HUES48 (cell line): ENCODE results near the gene FAM13A.

Experiments
- H3K27ac ChIP-seq: one replicate; pipeline ENCODE4 v1.7.0; 2013; ENCODE audit warnings: low read depth, low read length, inconsistent platforms
- H3K27me3 ChIP-seq: 2 replicates; pipeline ENCODE4 v1.6.1; 2013; ENCODE audit warnings: mild to moderate bottlenecking, low read length; ENCODE audit not compliant: control insufficient read depth, insufficient read depth
- H3K36me3 ChIP-seq: 2 replicates; pipeline ENCODE4 v1.6.1; 2013; ENCODE audit warnings: low read length; ENCODE audit not compliant: control insufficient read depth, insufficient read depth
- H3K4me1 ChIP-seq: 2 replicates; pipeline ENCODE4 v1.6.1; 2013; ENCODE audit warnings: mild to moderate bottlenecking, low read length; ENCODE audit not compliant: control insufficient read depth, insufficient read depth
- H3K4me3 ChIP-seq: 2 replicates; pipeline ENCODE4 v1.5.1; 2013; ENCODE audit warnings: mild to moderate bottlenecking, low read depth, low read length
- H3K9ac ChIP-seq: 2 replicates; pipeline ENCODE4 v1.6.1; 2013; ENCODE audit warnings: mild to moderate bottlenecking, low read depth, low read length, moderate library complexity
- H3K9me3 ChIP-seq: 2 replicates; pipeline ENCODE4 v1.6.1; 2013; ENCODE audit warnings: low read length; ENCODE audit not compliant: control insufficient read depth, insufficient read depth

Gene FAM13A

GRCh38 chr4:88823058-88823919 lies 233.7 kb downstream of the FAM13A start:
- Histone ChIP-seq H3K4me3 (peak overlapping the region; percentile 55), H3K4me1 (peaks cover 30% of the 10 kb centered on the region), H3K36me3 (no peaks in the 10 kb centered on the region), H3K9me3 (no peaks in the 10 kb centered on the region), H3K27ac (peak overlapping the region; percentile 95), H3K9ac (peak overlapping the region; percentile 38), H3K27me3 (no peaks in the 10 kb centered on the region)

GRCh38 chr4:88822034-88822789 lies 234.8 kb downstream of the FAM13A start:
- Histone ChIP-seq H3K9me3 (no peaks in the 10 kb centered on the region), H3K36me3 (no peaks in the 10 kb centered on the region), H3K27ac (peak overlapping the region; percentile 95), H3K4me1 (peaks cover 30% of the 10 kb centered on the region), H3K27me3 (no peaks in the 10 kb centered on the region), H3K9ac (no peak overlapping the region), H3K4me3 (peak overlapping the region; percentile 55)

- H3K27ac ChIP-seq: no peak overlapping the region
Observed at GRCh38 chr4:88821522-88821921, 235.5 kb downstream of the FAM13A start.

GRCh38 chr4:88820698-88821415 lies 236.1 kb downstream of the FAM13A start:
- Histone ChIP-seq H3K9me3 (no peaks in the 10 kb centered on the region), H3K4me3 (no peak overlapping the region), H3K27ac (no peak overlapping the region), H3K4me1 (peaks cover 30% of the 10 kb centered on the region), H3K36me3 (no peaks in the 10 kb centered on the region), H3K9ac (no peak overlapping the region), H3K27me3 (no peaks in the 10 kb centered on the region)

More at GRCh38 chr4:88821522-88821921, 235.5 kb downstream of the FAM13A start:
- H3K4me1 ChIP-seq: peaks cover 30% of the 10 kb centered on the region
- H3K4me3 ChIP-seq: no peak overlapping the region
- no peaks in the 10 kb centered on the region for H3K9me3 ChIP-seq
- H3K27me3 ChIP-seq: no peaks in the 10 kb centered on the region
- H3K36me3 ChIP-seq: no peaks in the 10 kb centered on the region
- no peak overlapping the region for H3K9ac ChIP-seq

GRCh38 chr4:88819818-88820697 lies 236.9 kb downstream of the FAM13A start:
- no peak overlapping the region for H3K9ac ChIP-seq

GRCh38 chr4:88818631-88819470 lies 238.1 kb downstream of the FAM13A start:
- no peak overlapping the region for H3K9ac ChIP-seq
- H3K36me3 ChIP-seq: no peaks in the 10 kb centered on the region
- peaks cover 30% of the 10 kb centered on the region for H3K4me1 ChIP-seq
- H3K4me3 ChIP-seq: no peak overlapping the region
- H3K27ac ChIP-seq: no peak overlapping the region
- H3K27me3 ChIP-seq: no peaks in the 10 kb centered on the region
- H3K9me3 ChIP-seq: no peaks in the 10 kb centered on the region

More at GRCh38 chr4:88819818-88820697, 236.9 kb downstream of the FAM13A start:
- Histone ChIP-seq H3K36me3 (no peaks in the 10 kb centered on the region), H3K27ac (no peak overlapping the region), H3K9me3 (no peaks in the 10 kb centered on the region), H3K27me3 (no peaks in the 10 kb centered on the region), H3K4me1 (peaks cover 32% of the 10 kb centered on the region), H3K4me3 (no peak overlapping the region)

- H3K27me3 ChIP-seq: no peaks in the 10 kb centered on the region
- H3K4me1 ChIP-seq: peaks cover 25% of the 10 kb centered on the region
- H3K36me3 ChIP-seq: no peaks in the 10 kb centered on the region
- H3K9me3 ChIP-seq: no peaks in the 10 kb centered on the region
- no peak overlapping the region for H3K4me3 ChIP-seq
- H3K27ac ChIP-seq: no peak overlapping the region
- no peak overlapping the region for H3K9ac ChIP-seq
Observed at GRCh38 chr4:88817740-88818139, 239.2 kb downstream of the FAM13A start.

GRCh38 chr4:88816360-88816759 lies 240.6 kb downstream of the FAM13A start:
- H3K4me3 ChIP-seq: no peak overlapping the region
- H3K36me3 ChIP-seq: no peaks in the 10 kb centered on the region
- no peaks in the 10 kb centered on the region for H3K27me3 ChIP-seq
- peaks cover 12% of the 10 kb centered on the region; the same call in 1 of the 2 replicates for H3K4me1 ChIP-seq
- H3K9ac ChIP-seq: no peak overlapping the region
- no peaks in the 10 kb centered on the region for H3K9me3 ChIP-seq
- H3K27ac ChIP-seq: no peak overlapping the region

GRCh38 chr4:88814043-88814617 lies 242.9 kb downstream of the FAM13A start:
- no peaks in the 10 kb centered on the region for H3K9me3 ChIP-seq
- no peaks in the 10 kb centered on the region for H3K36me3 ChIP-seq
- H3K4me3 ChIP-seq: no peak overlapping the region
- peaks cover 10% of the 10 kb centered on the region; the same call in 1 of the 2 replicates for H3K4me1 ChIP-seq
- no peak overlapping the region for H3K9ac ChIP-seq
- H3K27me3 ChIP-seq: no peaks in the 10 kb centered on the region
- no peak overlapping the region for H3K27ac ChIP-seq
